NCI-H748 treated with DMSO at 0.1 percent for 48 hours (cell line): ENCODE data around the gene SDHAF1.
"Not testable (repeated sequence)": the region's sequence is repeated elsewhere in the genome, so short reads cannot be mapped to it uniquely, and the experiment has no call there.

Experiments
- DNase-seq: peaks from one replicate; lab custom pipeline; 2025; lab: John Stamatoyannopoulos, UW

The SDHAF1 gene

GRCh38 chr19:35995048-35995993 lies at the start of gene SDHAF1:
Gene SDHAF1, plus strand, starts transcription at chr19:35995188. Its CDS starts 87 bp downstream, at chr19:35995275.
- DNase-seq, result peak; percentile 93

- DNase-seq, result no peak
Measured at GRCh38 chr19:35946203-35946602, 48.8 kb upstream of the SDHAF1 start.

- no peak for DNase-seq
Measured at GRCh38 chr19:35949131-35949530, 45.9 kb upstream of the SDHAF1 start.

DNA sequence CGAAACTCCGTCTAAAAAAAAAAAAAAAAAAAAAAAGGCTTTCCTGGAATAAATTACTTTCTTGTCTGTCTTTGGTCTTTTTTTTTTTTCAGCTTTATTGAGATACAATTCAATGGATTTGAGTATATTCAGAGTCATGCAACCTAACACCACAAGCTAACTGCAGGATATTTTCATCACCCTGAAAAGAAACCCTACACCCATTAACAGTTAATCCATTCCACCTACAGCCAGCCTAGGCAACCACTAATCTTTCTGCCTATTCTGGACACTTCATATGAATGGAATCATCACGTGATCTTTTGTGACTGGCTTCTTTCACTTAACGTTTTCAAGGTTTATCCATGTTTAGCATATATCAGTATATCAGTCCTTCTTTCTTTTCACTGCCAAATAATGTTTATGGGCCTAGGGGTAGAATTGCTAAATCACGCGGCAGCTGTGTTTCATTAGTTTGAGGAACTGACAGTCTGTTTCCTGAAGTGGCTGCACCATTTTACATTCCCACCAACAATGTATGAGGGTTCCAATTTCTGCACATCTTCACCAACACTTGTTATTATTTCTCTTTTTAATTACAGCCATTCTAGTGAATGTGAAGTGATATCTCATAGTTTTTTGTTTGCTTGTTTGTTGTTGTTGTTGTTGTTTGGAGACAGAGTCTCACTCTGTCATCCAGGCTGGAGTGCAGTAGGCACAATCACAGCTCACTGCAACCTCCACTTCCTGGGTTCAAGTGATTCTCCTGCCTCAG lies 38.9 kb upstream of the SDHAF1 start:
- no peak for DNase-seq

GRCh38 chr19:35957411-35957810 lies 37.6 kb upstream of the SDHAF1 start:
- not testable (repeated sequence) for DNase-seq

- DNase-seq, result no peak
Measured at GRCh38 chr19:35958660-35959039, 36.3 kb upstream of the SDHAF1 start.

DNA sequence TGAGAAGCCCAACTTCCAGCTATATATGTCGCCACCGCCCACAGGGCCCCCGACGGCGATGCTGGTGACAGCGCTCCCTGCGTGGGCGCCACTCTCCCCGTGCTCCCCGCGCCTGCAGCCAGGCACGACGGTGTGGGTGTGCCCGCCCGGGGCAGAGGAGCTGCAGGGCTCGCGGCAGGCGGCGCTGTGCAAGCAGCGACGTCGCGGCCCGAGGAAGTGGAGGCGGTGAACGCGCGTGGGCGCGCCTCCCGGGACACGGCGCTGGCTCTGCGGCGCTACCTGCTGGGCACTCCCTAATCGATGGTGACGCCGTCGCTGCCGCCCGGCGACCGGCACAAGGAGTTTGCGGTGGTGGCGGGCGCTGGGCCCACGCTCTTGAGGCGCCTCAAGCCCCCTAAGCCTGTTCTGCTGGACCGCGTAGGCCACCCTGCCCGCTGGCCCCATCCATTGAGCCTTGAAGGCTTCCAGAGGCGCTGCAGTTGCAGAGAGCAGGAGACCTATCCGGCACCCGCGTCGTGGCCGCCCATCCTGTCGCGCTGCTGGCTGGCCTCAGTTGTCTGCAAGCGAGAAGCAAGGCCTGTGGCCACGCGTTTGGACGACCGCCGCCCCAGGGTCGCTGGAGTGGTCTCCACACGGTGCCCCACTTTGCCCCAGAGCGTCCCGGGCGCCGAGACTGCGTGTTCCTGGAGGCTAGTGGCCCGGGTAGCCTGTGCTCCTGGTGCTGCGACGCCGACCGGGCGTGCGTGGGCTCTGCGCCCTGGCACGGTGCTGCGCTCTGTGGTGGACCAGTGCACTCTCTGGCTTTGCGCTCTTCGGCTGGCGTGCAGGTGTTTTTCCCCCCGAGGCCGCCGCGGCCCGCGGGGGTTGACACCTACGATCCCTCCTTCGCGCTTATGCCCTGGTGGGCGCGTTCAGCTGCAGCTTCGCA lies 35.7 kb upstream of the SDHAF1 start:
- no peak for DNase-seq

GRCh38 chr19:35959968-35960320 lies 35.0 kb upstream of the SDHAF1 start:
- no peak for DNase-seq

DNA sequence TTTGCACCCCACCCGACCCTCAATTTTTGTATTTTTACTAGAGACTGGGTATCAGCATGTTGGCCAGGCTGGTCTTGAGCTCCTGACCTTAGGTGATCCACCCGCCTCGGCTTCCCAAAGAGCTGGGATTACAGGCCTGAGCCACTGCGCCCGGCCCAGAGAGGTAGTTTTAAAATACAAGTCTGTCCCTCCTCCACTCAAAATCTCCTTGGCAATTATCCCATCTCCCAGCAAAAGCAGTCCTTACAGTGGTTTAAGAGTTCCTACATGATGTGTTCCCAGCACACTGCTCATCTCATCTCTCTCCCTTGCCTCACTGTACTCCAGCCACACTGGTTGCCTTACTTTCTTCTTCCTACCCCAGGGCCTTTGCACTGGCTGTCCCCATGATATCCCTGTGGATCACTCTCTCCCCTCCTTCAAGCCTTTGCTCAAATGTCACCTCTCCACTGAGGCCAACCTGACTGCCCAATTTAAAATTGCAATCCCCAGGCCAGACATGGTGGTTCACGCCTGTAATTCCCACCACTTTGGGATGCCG lies 34.5 kb upstream of the SDHAF1 start:
- no peak for DNase-seq

DNA sequence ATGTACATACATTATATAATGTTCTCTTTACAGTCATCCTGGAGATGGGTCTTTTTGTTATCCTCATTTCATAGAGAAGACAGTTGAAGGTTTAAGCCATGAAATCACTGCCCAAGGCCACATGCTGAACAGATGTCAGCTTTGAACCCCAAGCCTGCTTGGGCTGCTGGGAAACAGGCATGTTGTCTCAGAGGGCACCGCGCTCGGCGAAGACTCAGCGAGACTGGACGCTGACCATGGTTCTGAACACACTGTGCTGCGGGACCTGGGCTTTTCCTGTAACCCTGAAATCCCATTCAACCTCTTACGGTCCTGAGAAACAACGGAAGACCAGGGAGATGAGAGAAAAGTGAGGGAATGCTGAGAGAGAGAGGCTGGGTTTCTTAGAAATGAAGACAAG lies 31.5 kb upstream of the SDHAF1 start:
- no peak for DNase-seq

DNA sequence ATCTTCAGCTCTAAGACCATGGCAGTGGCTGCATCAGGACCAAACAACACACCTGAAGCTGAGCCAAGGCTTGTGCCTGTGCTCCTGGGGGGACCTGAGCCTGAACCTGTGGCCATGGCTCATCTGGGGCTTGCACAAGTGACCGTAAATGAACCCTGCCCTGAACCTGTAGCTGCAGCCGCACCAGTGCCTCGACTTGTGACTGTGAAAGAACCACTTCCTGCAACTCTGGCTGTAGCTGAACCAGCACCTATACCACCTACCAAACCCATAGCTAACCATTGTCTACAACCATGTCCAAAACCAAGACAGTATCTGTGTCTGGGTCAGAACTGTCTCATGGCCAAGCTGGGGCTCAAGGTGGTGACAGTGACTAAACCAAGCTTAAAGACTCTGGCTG lies 28.2 kb upstream of the SDHAF1 start:
- no peak for DNase-seq

DNA sequence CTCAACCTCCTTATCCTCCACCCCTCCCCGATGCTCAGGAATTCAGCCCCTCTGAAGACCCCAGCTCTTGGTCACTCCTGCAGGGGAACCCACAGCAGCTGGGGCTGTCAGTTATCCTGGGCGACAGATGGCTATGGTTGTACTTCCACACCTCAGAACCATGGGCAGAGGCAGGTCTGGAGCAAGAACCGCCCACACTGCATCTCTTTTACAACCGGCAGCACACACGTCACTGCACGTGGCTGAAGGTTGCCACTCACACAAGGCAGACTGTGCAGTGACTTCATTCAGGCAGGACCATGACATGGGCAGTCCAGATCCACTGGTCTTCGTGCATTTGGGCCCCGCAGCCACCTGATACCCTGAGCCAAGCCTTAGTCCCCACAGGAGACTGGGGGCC lies 21.5 kb upstream of the SDHAF1 start:
- no peak for DNase-seq

- no peak for DNase-seq
Measured at GRCh38 chr19:35975608-35976214, 19.3 kb upstream of the SDHAF1 start.

DNA sequence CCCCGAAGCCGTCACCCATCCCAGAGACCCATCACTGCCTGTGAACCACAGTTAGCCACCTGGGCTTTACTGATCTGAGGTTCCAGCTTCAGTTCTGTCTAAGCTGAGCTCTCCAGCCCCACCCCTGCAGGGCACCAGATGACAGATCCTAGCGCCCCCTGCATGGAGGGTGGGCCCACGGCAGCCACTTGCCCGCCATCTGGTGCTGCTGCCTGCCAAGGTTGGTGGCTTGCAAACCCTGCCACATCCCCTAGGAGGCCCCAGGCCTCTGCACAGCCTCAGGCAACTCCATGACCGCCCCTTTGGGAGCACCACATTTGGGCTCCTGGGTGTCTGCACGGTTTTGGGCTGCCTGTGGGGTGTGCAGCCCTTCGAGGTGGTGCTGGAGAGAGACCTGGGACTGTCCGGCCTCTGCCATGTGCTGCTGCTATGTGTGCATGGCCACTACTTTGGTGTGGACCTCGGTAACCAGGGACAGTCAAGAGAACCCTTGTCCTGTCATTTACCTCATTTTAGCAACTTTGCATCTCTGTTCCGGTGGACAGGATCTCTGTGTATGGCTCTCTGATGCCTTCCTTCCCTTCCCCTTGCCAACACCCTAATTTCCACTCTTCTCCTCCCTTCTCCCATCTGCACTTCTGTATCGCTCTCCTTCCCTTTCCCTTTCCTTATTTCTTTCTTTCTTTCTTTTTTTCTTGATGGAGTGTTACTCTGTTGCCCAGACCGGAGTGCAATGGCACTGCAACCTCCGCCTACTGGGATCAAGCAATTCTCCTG lies 17.4 kb upstream of the SDHAF1 start:
- no peak for DNase-seq

- DNase-seq, result no peak
Measured at GRCh38 chr19:35978271-35978670, 16.7 kb upstream of the SDHAF1 start.

- no peak for DNase-seq
Measured at GRCh38 chr19:35978832-35979365, 16.1 kb upstream of the SDHAF1 start.

- DNase-seq, result not testable (repeated sequence)
Measured at GRCh38 chr19:35980997-35981396, 14.0 kb upstream of the SDHAF1 start.

- DNase-seq, result no peak
Measured at GRCh38 chr19:35983177-35983576, 11.8 kb upstream of the SDHAF1 start.

DNA sequence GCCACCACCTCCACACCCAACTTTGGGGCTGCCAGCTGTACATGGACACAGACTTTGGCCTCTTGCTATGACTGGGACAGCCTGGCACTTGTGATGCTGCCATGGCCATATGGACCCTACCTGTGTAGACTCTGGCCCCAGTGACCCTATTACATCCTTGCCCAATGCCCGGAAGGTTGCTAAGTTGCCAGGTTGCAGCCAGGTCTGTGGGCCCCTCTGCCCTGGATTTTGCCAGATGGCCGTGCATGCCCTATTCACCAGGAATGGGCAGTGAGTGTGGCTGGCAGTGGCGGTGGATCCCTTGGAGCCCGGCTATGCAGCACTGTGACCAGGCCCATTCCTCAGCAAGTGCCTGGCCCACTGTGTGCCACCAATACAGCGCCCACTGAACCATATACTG lies 8.9 kb upstream of the SDHAF1 start:
- no peak for DNase-seq
